SJCRH30 (cell line): Measurements from ENCODE around the gene MATN1. TPM values are rescaled to one million over a fixed set of nuclear protein-coding genes. Genes with fewer than 3 reads are reported as not detected.

Experiments
- DNase-seq, 2 experiments: peaks; one replicate each; pipeline ENCODE4 v3.0.0-alpha.2; 2015 to 2020
- H3K27ac ChIP-seq: fragments of 250-450 bp; sonication (Bioruptor Pico); 2 replicates; pipeline ENCODE4 v1.5.1; 2020; ENCODE audit warnings: mild to moderate bottlenecking, moderate library complexity
- H3K27me3 ChIP-seq: fragments of 250-450 bp; sonication (Bioruptor Pico); 2 replicates; pipeline ENCODE4 v1.5.1; 2020; ENCODE audit warnings: mild to moderate bottlenecking, moderate library complexity
- H3K36me3 ChIP-seq: fragments of 250-450 bp; sonication (Bioruptor Pico); 2 replicates; pipeline ENCODE4 v1.5.1; 2020; ENCODE audit warnings: mild to moderate bottlenecking, moderate library complexity
- H3K4me1 ChIP-seq: fragments of 250-450 bp; sonication (Bioruptor Pico); 2 replicates; pipeline ENCODE4 v1.5.1; 2020; ENCODE audit warnings: mild to moderate bottlenecking, moderate library complexity
- H3K4me3 ChIP-seq: fragments of 250-450 bp; sonication (Bioruptor Pico); 2 replicates; pipeline ENCODE4 v1.5.1; 2020; ENCODE audit warnings: mild to moderate bottlenecking, moderate library complexity
- H3K9me3 ChIP-seq: fragments of 250-450 bp; sonication (Bioruptor Pico); replicated peaks from 2 replicates; pipeline ENCODE4 v1.5.1; 2020; ENCODE audit warnings: mild to moderate bottlenecking, moderate library complexity
- total RNA-seq: library from RNA; depleted of rRNA; stranded (reverse); fragments of >200 nt; shearing (Covaris generic); gene quantifications from 2 replicates; pipeline ENCODE4 v1.2.3, GENCODE V29; 2014

MATN1 gene
- total RNA-seq, 1 experiment from 2014 or later = 0.47 TPM

GRCh38 chr1:30687886-30688285, 35.5 kb downstream of the MATN1 start:
- no peak overlapping the region for H3K27ac ChIP-seq
- H3K27me3 ChIP-seq = no peaks in the 10 kb centered on the region
- H3K9me3 ChIP-seq = no peaks in the 10 kb centered on the region
- no peaks in the 10 kb centered on the region for H3K36me3 ChIP-seq
- H3K4me1 ChIP-seq = peaks cover 9% of the 10 kb centered on the region; the same call in 1 of the 2 replicates
- no peak for DNase-seq
- H3K4me3 ChIP-seq = no peak overlapping the region

GRCh38 chr1:30686236-30686935, 37.0 kb downstream of the MATN1 start:
- Histone ChIP-seq H3K4me1 (peaks cover 9% of the 10 kb centered on the region; the same call in 1 of the 2 replicates), H3K9me3 (no peaks in the 10 kb centered on the region), H3K27me3 (no peaks in the 10 kb centered on the region), H3K4me3 (no peak overlapping the region), H3K27ac (no peak overlapping the region), H3K36me3 (no peaks in the 10 kb centered on the region)
- no peak for DNase-seq

- Histone ChIP-seq H3K9me3 (no peaks in the 10 kb centered on the region), H3K4me3 (no peak overlapping the region), H3K27me3 (no peaks in the 10 kb centered on the region), H3K27ac (no peak overlapping the region), H3K4me1 (peaks cover 9% of the 10 kb centered on the region; the same call in 1 of the 2 replicates), H3K36me3 (no peaks in the 10 kb centered on the region)
- DNase-seq = no peak
Observed at GRCh38 chr1:30685796-30686165, 37.6 kb downstream of the MATN1 start.

- Histone ChIP-seq H3K9me3 (no peaks in the 10 kb centered on the region), H3K4me1 (peaks cover 6% of the 10 kb centered on the region; the same call in 1 of the 2 replicates), H3K27me3 (no peaks in the 10 kb centered on the region), H3K36me3 (no peaks in the 10 kb centered on the region), H3K27ac (no peak overlapping the region), H3K4me3 (no peak overlapping the region)
- DNase-seq = no peak
Observed at GRCh38 chr1:30684881-30685795, 38.2 kb downstream of the MATN1 start.

GRCh38 chr1:30684259-30684658, 39.1 kb downstream of the MATN1 start:
- H3K36me3 ChIP-seq = no peaks in the 10 kb centered on the region
- H3K4me1 ChIP-seq = no peaks in the 10 kb centered on the region
- no peaks in the 10 kb centered on the region for H3K27me3 ChIP-seq
- H3K4me3 ChIP-seq = no peak overlapping the region
- no peaks in the 10 kb centered on the region for H3K9me3 ChIP-seq
- no peak overlapping the region for H3K27ac ChIP-seq
- DNase-seq = no peak

GRCh38 chr1:30683699-30684098, 39.7 kb downstream of the MATN1 start:
- Histone ChIP-seq H3K27ac (no peak overlapping the region), H3K27me3 (no peaks in the 10 kb centered on the region)
- no peak for DNase-seq

GRCh38 chr1:30682396-30683275, 40.7 kb downstream of the MATN1 start:
- H3K36me3 ChIP-seq = no peaks in the 10 kb centered on the region
- no peak overlapping the region for H3K27ac ChIP-seq
- DNase-seq = no peak
- no peaks in the 10 kb centered on the region for H3K4me1 ChIP-seq
- H3K9me3 ChIP-seq = no peaks in the 10 kb centered on the region
- H3K4me3 ChIP-seq = no peak overlapping the region
- no peaks in the 10 kb centered on the region for H3K27me3 ChIP-seq

More at GRCh38 chr1:30683699-30684098, 39.7 kb downstream of the MATN1 start:
- Histone ChIP-seq H3K9me3 (no peaks in the 10 kb centered on the region), H3K36me3 (no peaks in the 10 kb centered on the region), H3K4me3 (no peak overlapping the region), H3K4me1 (no peaks in the 10 kb centered on the region)

- Histone ChIP-seq H3K4me1 (no peaks in the 10 kb centered on the region), H3K36me3 (no peaks in the 10 kb centered on the region), H3K4me3 (no peak overlapping the region), H3K9me3 (no peaks in the 10 kb centered on the region), H3K27ac (no peak overlapping the region), H3K27me3 (no peaks in the 10 kb centered on the region)
- no peak for DNase-seq
Observed at GRCh38 chr1:30681782-30682181, 41.6 kb downstream of the MATN1 start.

- no peak for DNase-seq
- no peaks in the 10 kb centered on the region for H3K9me3 ChIP-seq
- H3K27me3 ChIP-seq = no peaks in the 10 kb centered on the region
- no peak overlapping the region for H3K27ac ChIP-seq
- H3K36me3 ChIP-seq = no peaks in the 10 kb centered on the region
- no peaks in the 10 kb centered on the region for H3K4me1 ChIP-seq
- no peak overlapping the region for H3K4me3 ChIP-seq
Observed at GRCh38 chr1:30680879-30681278, 42.5 kb downstream of the MATN1 start.

- no peaks in the 10 kb centered on the region for H3K4me1 ChIP-seq
- no peaks in the 10 kb centered on the region for H3K36me3 ChIP-seq
- H3K9me3 ChIP-seq = no peaks in the 10 kb centered on the region
- H3K27ac ChIP-seq = no peak overlapping the region
- no peaks in the 10 kb centered on the region for H3K27me3 ChIP-seq
- H3K4me3 ChIP-seq = no peak overlapping the region
- DNase-seq = no peak
Observed at GRCh38 chr1:30680429-30680828, 43.0 kb downstream of the MATN1 start.

GRCh38 chr1:30679976-30680305, 43.4 kb downstream of the MATN1 start:
- H3K27ac ChIP-seq = no peak overlapping the region
- no peaks in the 10 kb centered on the region for H3K36me3 ChIP-seq
- H3K27me3 ChIP-seq = no peaks in the 10 kb centered on the region
- H3K9me3 ChIP-seq = no peaks in the 10 kb centered on the region
- no peak overlapping the region for H3K4me3 ChIP-seq
- no peak for DNase-seq
- H3K4me1 ChIP-seq = no peaks in the 10 kb centered on the region

- H3K36me3 ChIP-seq = no peaks in the 10 kb centered on the region
- no peak overlapping the region for H3K27ac ChIP-seq
- no peak for DNase-seq
- H3K27me3 ChIP-seq = no peaks in the 10 kb centered on the region
- no peak overlapping the region for H3K4me3 ChIP-seq
- no peaks in the 10 kb centered on the region for H3K9me3 ChIP-seq
- no peaks in the 10 kb centered on the region for H3K4me1 ChIP-seq
Observed at GRCh38 chr1:30679201-30679975, 44.0 kb downstream of the MATN1 start.

GRCh38 chr1:30678209-30678608, 45.2 kb downstream of the MATN1 start:
- DNase-seq = no peak
- H3K36me3 ChIP-seq = no peaks in the 10 kb centered on the region
- no peak overlapping the region for H3K27ac ChIP-seq
- no peaks in the 10 kb centered on the region for H3K27me3 ChIP-seq
- H3K4me3 ChIP-seq = no peak overlapping the region
- H3K4me1 ChIP-seq = no peaks in the 10 kb centered on the region
- H3K9me3 ChIP-seq = peaks cover 4% of the 10 kb centered on the region; the same call in 1 of the 2 replicates

GRCh38 chr1:30677471-30677870, 45.9 kb downstream of the MATN1 start:
- Histone ChIP-seq H3K27me3 (no peaks in the 10 kb centered on the region), H3K27ac (no peak overlapping the region), H3K9me3 (peaks cover 4% of the 10 kb centered on the region; the same call in 1 of the 2 replicates), H3K4me1 (no peaks in the 10 kb centered on the region), H3K36me3 (no peaks in the 10 kb centered on the region), H3K4me3 (no peak overlapping the region)
- no peak for DNase-seq
